AG04450 (cell line): ENCODE data around the gene JAGN1. TPM values are rescaled to one million over a fixed set of nuclear protein-coding genes. Genes with fewer than 3 reads are reported as not detected.

Experiments used
- CTCF ChIA-PET: fragments of 300-600, 350-600 bp; formaldehyde crosslinking; extraction: SDS; loops from one replicate; lab custom pipeline; 2022; ENCODE audit warnings: antibody characterized with exemption, inconsistent platforms; lab: Charles Lee
- POLR2A ChIA-PET: fragments of 350-600 bp; formaldehyde crosslinking; extraction: SDS; loops from one replicate; lab custom pipeline; 2021; ENCODE audit warnings: antibody characterized with exemption, inconsistent platforms; lab: Yijun Ruan, JAX
- DNase-seq: peaks from one replicate; pipeline ENCODE4 v3.0.0-alpha.2; 2011; ENCODE audit warnings: low read depth, low spot score
- H3K27ac ChIP-seq: one replicate; pipeline ENCODE4 v1.5.1; 2012; ENCODE audit warnings: low read depth, low read length, control low read depth
- H3K27me3 ChIP-seq: one replicate; pipeline ENCODE4 v1.6.0; 2012; ENCODE audit warnings: low read length; ENCODE audit not compliant: control insufficient read depth, insufficient read depth
- H3K4me3 ChIP-seq: 2 replicates; pipeline ENCODE4 v1.5.1; 2011; ENCODE audit warnings: mild to moderate bottlenecking, low read depth, low read length, control low read depth
- H3K9me3 ChIP-seq: 2 replicates; pipeline ENCODE4 v1.5.1; 2012; ENCODE audit warnings: low read length; ENCODE audit not compliant: control insufficient read depth, insufficient read depth
- polyA plus RNA-seq: library from polyadenylated mRNA; depleted of rRNA; stranded (reverse); fragments of >200 nt; gene quantifications from 2 replicates; pipeline ENCODE4 v1.2.3, GENCODE V29; 2011
- TF ChIP-seq, protein P1 (sequence below): IDR thresholded peaks from 2 replicates; pipeline ENCODE4 v1.5.1; 2011; ENCODE audit warnings: low read depth, low read length, control low read depth, inconsistent platforms

JAGN1 gene
- polyA plus RNA-seq, 1 experiment = 44.4 TPM

DNA sequence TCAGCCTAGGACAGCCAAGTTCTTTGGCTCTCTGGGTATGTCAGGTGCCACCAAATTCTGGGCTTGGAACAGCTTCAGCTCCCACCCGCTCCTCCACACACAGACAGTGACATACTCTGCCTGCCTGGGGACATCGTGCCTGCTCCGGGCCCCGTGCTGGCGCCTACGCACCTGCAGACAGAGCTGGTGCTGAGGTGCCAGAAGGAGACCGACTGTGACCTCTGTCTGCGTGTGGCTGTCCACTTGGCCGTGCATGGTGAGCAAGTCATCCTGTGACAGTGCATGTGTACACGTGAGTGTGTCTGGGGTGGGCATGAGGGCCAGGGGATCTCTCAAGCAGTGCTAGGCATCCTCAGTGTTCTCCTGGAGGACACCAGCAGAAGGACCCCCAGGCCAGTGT is 27.4 kb downstream of the JAGN1 start:
- POLR2A ChIA-PET = no interaction called here
- CTCF ChIA-PET = no interaction called here
- Histone ChIP-seq H3K27ac (no peak overlapping the region), H3K27me3 (no peaks in the 10 kb centered on the region), H3K4me3 (peak overlapping the region; percentile 66), H3K9me3 (no peaks in the 10 kb centered on the region; the same call in 1 of the 2 replicates)
- DNase-seq = no peak
- TF ChIP-seq, protein P1, sequence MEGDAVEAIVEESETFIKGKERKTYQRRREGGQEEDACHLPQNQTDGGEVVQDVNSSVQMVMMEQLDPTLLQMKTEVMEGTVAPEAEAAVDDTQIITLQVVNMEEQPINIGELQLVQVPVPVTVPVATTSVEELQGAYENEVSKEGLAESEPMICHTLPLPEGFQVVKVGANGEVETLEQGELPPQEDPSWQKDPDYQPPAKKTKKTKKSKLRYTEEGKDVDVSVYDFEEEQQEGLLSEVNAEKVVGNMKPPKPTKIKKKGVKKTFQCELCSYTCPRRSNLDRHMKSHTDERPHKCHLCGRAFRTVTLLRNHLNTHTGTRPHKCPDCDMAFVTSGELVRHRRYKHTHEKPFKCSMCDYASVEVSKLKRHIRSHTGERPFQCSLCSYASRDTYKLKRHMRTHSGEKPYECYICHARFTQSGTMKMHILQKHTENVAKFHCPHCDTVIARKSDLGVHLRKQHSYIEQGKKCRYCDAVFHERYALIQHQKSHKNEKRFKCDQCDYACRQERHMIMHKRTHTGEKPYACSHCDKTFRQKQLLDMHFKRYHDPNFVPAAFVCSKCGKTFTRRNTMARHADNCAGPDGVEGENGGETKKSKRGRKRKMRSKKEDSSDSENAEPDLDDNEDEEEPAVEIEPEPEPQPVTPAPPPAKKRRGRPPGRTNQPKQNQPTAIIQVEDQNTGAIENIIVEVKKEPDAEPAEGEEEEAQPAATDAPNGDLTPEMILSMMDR = no peak

DNA sequence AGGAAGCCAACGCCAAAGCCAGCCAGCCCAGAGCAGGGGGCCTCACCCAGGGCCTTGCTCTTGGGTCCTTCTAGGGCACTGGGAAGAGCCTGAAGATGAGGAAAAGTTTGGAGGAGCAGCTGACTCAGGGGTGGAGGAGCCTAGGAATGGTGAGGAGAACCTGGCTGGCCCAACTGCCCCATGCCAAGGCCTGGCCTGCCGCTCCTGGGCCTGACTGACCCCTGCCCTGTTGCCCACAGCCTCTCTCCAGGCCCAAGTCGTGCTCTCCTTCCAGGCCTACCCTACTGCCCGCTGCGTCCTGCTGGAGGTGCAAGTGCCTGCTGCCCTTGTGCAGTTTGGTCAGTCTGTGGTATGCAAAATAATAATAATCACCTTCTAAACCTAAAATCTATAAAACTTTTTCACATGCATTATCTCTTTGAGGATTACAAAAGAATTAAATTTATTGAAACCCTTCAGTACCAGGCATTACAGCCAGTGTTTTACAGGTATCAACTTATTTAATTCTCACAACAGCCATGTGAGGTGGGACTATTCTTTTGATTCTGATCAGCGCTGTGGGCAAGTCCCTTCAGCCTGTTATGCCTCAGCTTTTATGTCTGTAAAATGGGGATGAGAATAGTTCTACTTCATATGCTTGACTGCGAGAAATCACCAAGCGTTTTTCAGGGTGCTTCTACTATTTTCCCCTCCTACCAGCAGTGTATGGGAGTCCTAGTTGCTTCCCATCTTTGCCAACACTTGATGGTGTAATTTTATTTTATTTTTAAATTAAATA is 28.0 kb downstream of the JAGN1 start:
- CTCF ChIA-PET = no interaction called here
- POLR2A ChIA-PET = no interaction called here
- TF ChIP-seq, protein P1 = no peak
- H3K27ac ChIP-seq = no peak overlapping the region
- no peaks in the 10 kb centered on the region for H3K27me3 ChIP-seq
- H3K9me3 ChIP-seq = no peaks in the 10 kb centered on the region; the same call in 1 of the 2 replicates
- no peak for DNase-seq
- H3K4me3 ChIP-seq = no peak overlapping the region

DNA sequence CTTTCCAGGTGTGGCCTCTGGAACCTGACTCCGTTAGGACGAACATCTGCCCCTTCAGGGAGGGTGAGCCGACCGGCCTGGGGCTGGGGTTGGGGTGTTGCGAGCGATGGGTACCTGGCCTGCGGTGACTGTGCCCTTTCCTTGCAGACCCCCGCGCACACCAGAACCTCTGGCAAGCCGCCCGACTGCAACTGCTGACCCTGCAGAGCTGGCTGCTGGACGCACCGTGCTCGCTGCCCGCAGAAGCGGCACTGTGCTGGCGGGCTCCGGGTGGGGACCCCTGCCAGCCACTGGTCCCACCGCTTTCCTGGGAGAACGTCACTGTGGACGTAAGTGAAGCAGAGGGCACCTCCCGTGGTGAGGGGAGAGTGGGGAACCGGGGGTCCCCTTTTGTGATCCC is 37.7 kb downstream of the JAGN1 start:
- ChIA-PET CTCF (no interaction called here), POLR2A (no interaction called here)
- no peak overlapping the region for H3K4me3 ChIP-seq
- no peak for DNase-seq
- no peak overlapping the region for H3K27ac ChIP-seq
- TF ChIP-seq, protein P1 = no peak
- no peaks in the 10 kb centered on the region for H3K27me3 ChIP-seq
- no peaks in the 10 kb centered on the region; the same call in 1 of the 2 replicates for H3K9me3 ChIP-seq

DNA sequence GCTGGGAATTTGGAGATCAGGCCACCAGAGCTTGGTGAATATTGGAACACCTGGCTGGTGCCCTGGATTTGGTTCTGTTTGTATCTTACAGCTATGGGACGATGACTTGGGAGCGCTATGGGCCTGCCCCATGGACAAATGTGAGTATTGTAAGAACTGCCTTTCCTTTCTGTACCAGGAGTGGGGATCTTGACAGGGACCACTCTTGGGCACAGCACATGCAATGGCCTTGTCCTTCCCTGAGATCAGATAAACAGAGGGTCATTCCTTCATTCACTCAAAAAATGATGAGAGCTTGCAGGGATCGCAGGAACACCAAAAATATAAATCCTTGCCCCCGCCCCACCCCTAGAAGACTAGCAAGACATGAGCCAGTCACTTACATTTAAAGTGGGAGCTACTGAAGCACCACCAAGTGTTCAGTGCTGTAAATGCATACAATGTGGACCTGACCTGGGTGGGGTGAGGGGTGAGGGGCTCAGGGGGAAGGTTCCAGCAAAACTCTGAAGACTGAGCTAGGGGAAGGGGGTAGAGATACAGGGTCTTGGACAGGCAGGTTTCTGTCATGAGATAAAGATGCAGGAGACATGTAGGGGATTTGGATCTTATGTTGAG is 40.5 kb downstream of the JAGN1 start:
- POLR2A ChIA-PET = interaction anchor here (0.6 kb wide), 1 partner anchor 28 kb away, joined by 3 read pairs; no protein-coding TSS in a partner anchor
- Histone ChIP-seq H3K27me3 (no peaks in the 10 kb centered on the region), H3K9me3 (no peaks in the 10 kb centered on the region; the same call in 1 of the 2 replicates), H3K4me3 (no peak overlapping the region), H3K27ac (no peak overlapping the region)
- CTCF ChIA-PET = interaction anchor here (0.5 to 5.4 kb wide), 13 partner anchors 15 to 577 kb away, joined by 3 to 43 read pairs (median 4); partner anchors contain the start of gene IL17RC
- TF ChIP-seq, protein P1 = 0 out of 2 replicates have a peak, but pooled peaks have one; percentile 5
- DNase-seq = no peak

DNA sequence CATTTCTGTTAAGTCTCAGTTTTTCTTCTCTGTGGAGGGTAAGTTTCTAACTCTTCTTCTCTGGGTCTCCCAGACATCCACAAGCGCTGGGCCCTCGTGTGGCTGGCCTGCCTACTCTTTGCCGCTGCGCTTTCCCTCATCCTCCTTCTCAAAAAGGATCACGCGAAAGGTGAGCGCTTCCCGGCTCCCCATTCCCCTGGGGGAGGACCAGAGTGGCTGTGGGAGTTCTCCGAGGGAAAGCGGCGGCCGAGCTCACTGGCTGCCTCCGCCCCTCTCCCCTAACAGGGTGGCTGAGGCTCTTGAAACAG is 42.1 kb downstream of the JAGN1 start:
- H3K27ac ChIP-seq = peak overlapping the region; percentile 93
- TF ChIP-seq, protein P1 = no peak
- POLR2A ChIA-PET = interaction anchor here (0.6 to 2.2 kb wide), 8 partner anchors 11 to 140 kb away, joined by 3 to 22 read pairs (median 6); partner anchors contain the start of genes ARPC4, IL17RE and JAGN1

More for the DNA sequence above, 42.1 kb downstream of the JAGN1 start:
- DNase-seq = no peak
- Histone ChIP-seq H3K9me3 (no peaks in the 10 kb centered on the region; the same call in 1 of the 2 replicates), H3K27me3 (no peaks in the 10 kb centered on the region), H3K4me3 (peak overlapping the region; percentile 77)
- CTCF ChIA-PET = interaction anchor here (0.6 to 5.4 kb wide), 35 partner anchors 11 to 1490 kb away, joined by 3 to 43 read pairs (median 5); partner anchors contain the start of genes IL17RC, PRRT3, RPUSD3 and TATDN2
